Glomerular visceral epithelial cell (primary cell): ENCODE measurements around the gene DNAAF2.
A peak's percentile ranks its signal among the peaks of the same experiment; 100 is the strongest.
"Not testable (repeated sequence)": the region's sequence is repeated elsewhere in the genome, so short reads cannot be mapped to it uniquely, and the experiment has no call there.

Experiments
- DNase-seq: peaks from one replicate; pipeline ENCODE4 v3.0.0-alpha.2; 2016; ENCODE audit errors: extremely low spot score

DNAAF2 gene

GRCh38 chr14:49622022-49622607 is 12.9 kb downstream of the DNAAF2 start:
- no peak for DNase-seq

- peak; percentile 62 for DNase-seq
Observed at GRCh38 chr14:49621114-49621881, 13.7 kb downstream of the DNAAF2 start.

GRCh38 chr14:49620182-49621113 is 14.6 kb downstream of the DNAAF2 start, which contains the start of the genes MGAT2 and RPL36AL:
Gene MGAT2, plus strand, starts transcription at chr14:49620799. Its CDS starts 470 bp downstream, at chr14:49621269.
Gene RPL36AL, minus strand, starts transcription at chr14:49620626. Its CDS starts 1,522 bp downstream, at chr14:49619104.
- DNase-seq, result peak; percentile 99

- no peak for DNase-seq
Observed at GRCh38 chr14:49619730-49620129, 15.3 kb downstream of the DNAAF2 start.

- DNase-seq, result not testable (repeated sequence)
Observed at GRCh38 chr14:49619273-49619672, 15.8 kb downstream of the DNAAF2 start.

GRCh38 chr14:49617852-49618519 is 17.1 kb downstream of the DNAAF2 start:
- no peak for DNase-seq

- DNase-seq, result no peak
Observed at GRCh38 chr14:49615776-49616175, 19.3 kb downstream of the DNAAF2 start.

GRCh38 chr14:49614196-49614595 is 20.8 kb downstream of the DNAAF2 start:
- DNase-seq, result no peak

- no peak for DNase-seq
Observed at GRCh38 chr14:49612671-49613070, 22.4 kb downstream of the DNAAF2 start.

- DNase-seq, result no peak
Observed at GRCh38 chr14:49612251-49612650, 22.8 kb downstream of the DNAAF2 start.

GRCh38 chr14:49607583-49607982 is 27.5 kb downstream of the DNAAF2 start:
- DNase-seq, result no peak

GRCh38 chr14:49598485-49599300 is 36.4 kb downstream of the DNAAF2 start, which contains the start of gene LRR1:
Gene LRR1, plus strand, starts transcription at chr14:49598940. Its CDS starts 81 bp downstream, at chr14:49599021.
- DNase-seq, result peak; percentile 81

- no peak for DNase-seq
Observed at GRCh38 chr14:49598189-49598484, 36.9 kb downstream of the DNAAF2 start.

GRCh38 chr14:49594347-49595091 is 40.5 kb downstream of the DNAAF2 start:
- DNase-seq, result no peak

- no peak for DNase-seq
Observed at GRCh38 chr14:49593016-49593415, 42.0 kb downstream of the DNAAF2 start.

- DNase-seq, result no peak
Observed at GRCh38 chr14:49589387-49589786, 45.7 kb downstream of the DNAAF2 start.

GRCh38 chr14:49586673-49587460 is 48.2 kb downstream of the DNAAF2 start:
- peak; percentile 78 for DNase-seq

- DNase-seq, result peak; percentile 100
Observed at GRCh38 chr14:49585803-49586672, 49.0 kb downstream of the DNAAF2 start, which contains the start of gene RPS29. Gene RPS29, minus strand, starts transcription at chr14:49586380. Its CDS starts 34 bp downstream, at chr14:49586346.
